ACC112 (cell line): ENCODE results near the gene ADCYAP1R1.

Source experiments
- H2AFZ ChIP-seq: fragments of 200-600 bp; sonication (generic); one replicate; pipeline ENCODE4 v1.6.0; 2017; ENCODE audit warnings: antibody characterized with exemption, low read length; ENCODE audit not compliant: unreplicated experiment
- H3K27ac ChIP-seq: fragments of 200-600 bp; sonication (generic); 2 replicates; pipeline ENCODE4 v1.5.1; 2014; ENCODE audit warnings: low read depth, mild to moderate bottlenecking, antibody characterized with exemption, low read length, moderate library complexity
- H3K27me3 ChIP-seq: fragments of 200-600 bp; sonication (generic); 2 replicates; pipeline ENCODE4 v1.6.1; 2014; ENCODE audit warnings: mild to moderate bottlenecking, antibody characterized with exemption, low read length, moderate library complexity, mixed read lengths; ENCODE audit not compliant: insufficient read depth
- H3K36me3 ChIP-seq: fragments of 200-600 bp; sonication (generic); 2 replicates; pipeline ENCODE4 v1.6.1; 2016; ENCODE audit warnings: mild to moderate bottlenecking, antibody characterized with exemption, low read length, moderate library complexity, mixed read lengths; ENCODE audit not compliant: insufficient read depth
- H3K4me1 ChIP-seq: fragments of 200-600 bp; sonication (generic); one replicate; pipeline ENCODE4 v1.6.1; 2016; ENCODE audit warnings: low read length, mixed read lengths; ENCODE audit not compliant: insufficient read depth, unreplicated experiment, control insufficient read depth
- H3K4me3 ChIP-seq: fragments of 200-600 bp; sonication (generic); 2 replicates; pipeline ENCODE4 v1.5.1; 2014; ENCODE audit warnings: mild to moderate bottlenecking, low read depth, low read length
- H3K79me2 ChIP-seq: fragments of 200-600 bp; sonication (generic); one replicate; pipeline ENCODE4 v1.6.0; 2016; ENCODE audit warnings: low read length; ENCODE audit not compliant: control insufficient read depth, unreplicated experiment, insufficient read depth

The ADCYAP1R1 gene

DNA sequence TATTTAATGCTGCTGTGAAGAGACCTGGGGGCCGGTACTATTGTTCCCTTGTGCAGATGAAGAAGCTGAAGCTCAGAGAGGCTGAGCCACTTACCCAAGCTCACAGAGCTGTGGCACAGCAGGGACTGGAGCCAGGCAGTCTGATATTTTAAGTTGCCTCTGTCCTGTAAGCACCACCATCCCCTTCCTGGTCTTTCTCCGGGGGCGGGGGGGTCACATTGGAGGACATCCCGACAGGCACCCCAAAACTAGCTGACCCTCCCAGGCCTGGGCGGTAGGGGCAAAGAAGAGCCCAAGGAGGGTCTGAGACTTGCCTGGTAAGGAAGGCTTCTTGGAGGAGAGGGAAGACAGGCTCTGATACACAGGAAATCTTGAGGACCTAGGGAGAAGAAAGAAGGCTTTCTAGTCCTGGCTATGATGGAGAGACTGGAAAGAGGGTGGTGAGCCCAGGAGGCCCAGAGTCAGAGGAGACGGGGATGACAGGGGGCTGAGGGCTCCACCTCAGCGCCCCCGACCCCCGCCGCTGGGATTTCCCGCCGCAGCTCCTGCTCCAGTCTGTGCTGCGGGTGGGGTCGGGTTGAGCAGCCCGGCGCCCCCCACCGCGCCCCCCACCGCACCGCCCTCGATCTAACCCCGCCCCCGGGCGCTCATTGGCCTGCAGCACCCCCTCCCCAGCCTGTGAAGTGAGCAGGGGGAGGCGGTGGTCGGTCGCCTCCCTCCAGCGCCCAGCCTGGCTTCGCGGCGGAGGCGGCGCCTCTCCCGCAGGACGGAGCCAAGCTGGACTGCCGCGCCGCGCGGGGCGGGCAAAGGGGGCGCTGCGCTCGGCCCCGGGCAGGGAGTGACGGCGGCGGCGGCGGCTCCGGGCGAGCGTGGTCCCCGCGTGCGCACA, at the start of gene ADCYAP1R1:
Gene ADCYAP1R1, plus strand, starts transcription at position 711 of the 889 bp plus-strand sequence. CDS start 10,957 bp downstream, outside the sequence.
- Histone ChIP-seq H3K27me3 (peaks cover 71% of the 10 kb centered on the region), H3K27ac (no peak within 1 kb of the TSS), H3K4me3 (no peak within 1 kb of the TSS), H2AFZ (no peak within 1 kb of the TSS), H3K36me3 (no peaks in the 10 kb centered on the region), H3K79me2 (no peaks in the 10 kb centered on the region), H3K4me1 (no peaks in the 10 kb centered on the region)

DNA sequence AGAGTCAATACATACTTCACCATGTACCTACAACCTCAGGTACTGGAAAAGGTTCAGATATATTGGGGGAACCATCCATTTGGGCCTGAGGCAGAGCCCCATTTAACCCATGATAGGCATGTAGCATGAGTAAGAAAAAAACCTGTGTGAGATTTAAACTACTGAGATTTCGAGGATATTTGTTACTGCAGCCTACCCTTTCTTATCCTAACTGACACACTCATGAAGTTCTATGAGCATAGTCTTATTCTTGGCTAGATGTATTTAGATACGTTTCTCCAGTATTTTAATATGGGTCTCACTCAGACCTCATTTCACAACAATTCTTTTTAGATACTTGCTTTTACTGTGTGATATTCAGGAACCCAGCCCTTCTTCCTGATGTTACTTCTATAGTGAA, 49.0 kb upstream of the ADCYAP1R1 start:
- Histone ChIP-seq H3K36me3 (no peaks in the 10 kb centered on the region), H3K27me3 (peaks cover 20% of the 10 kb centered on the region), H3K27ac (no peak overlapping the region), H3K4me3 (no peak overlapping the region), H3K79me2 (no peaks in the 10 kb centered on the region), H3K4me1 (no peaks in the 10 kb centered on the region), H2AFZ (no peak overlapping the region)

DNA sequence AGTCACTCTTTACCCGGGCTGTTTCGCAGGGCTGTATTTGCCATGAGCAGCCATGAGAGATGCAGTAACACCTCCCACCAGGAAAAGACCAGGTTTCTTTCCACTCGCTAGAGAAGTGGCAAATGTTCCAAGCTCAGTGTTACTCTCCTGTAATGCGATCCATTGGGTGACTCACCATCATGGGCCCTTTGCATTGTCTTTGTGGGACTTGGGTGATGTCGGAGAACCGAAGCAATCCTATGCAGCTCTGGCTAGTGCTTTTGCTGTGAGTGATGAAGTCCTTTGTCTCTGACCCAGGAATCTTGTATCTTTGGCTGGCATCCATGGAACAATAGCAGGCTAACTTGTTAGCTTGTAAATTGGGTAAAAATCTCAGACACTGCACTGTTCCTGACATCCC, 48.4 kb upstream of the ADCYAP1R1 start:
- no peaks in the 10 kb centered on the region for H3K79me2 ChIP-seq
- H2AFZ ChIP-seq, result no peak overlapping the region
- H3K4me1 ChIP-seq, result no peaks in the 10 kb centered on the region
- no peak overlapping the region for H3K27ac ChIP-seq
- H3K4me3 ChIP-seq, result no peak overlapping the region
- H3K27me3 ChIP-seq, result peaks cover 26% of the 10 kb centered on the region
- no peaks in the 10 kb centered on the region for H3K36me3 ChIP-seq

DNA sequence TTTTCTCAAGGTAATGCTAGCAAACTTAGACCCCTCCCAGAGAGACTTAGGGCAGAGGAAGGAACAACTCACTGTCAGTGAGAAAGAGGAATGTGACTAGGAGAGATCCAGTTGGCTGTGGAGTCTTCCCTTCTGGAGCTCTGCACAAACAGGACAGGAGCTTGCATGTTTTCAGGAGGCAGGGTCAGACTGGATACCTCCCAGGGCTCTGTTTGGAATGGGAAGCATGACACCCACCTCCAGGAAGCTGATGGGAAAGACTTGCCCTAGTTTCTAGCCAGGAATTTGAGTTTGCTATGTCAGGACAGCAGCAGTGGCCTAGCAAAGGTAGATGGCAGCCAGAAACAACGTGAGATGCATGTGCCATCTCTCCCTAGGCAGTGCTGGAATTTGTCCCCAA, 47.7 kb upstream of the ADCYAP1R1 start:
- H3K4me3 ChIP-seq, result no peak overlapping the region
- H3K36me3 ChIP-seq, result no peaks in the 10 kb centered on the region
- H3K27me3 ChIP-seq, result peaks cover 33% of the 10 kb centered on the region
- H3K4me1 ChIP-seq, result no peaks in the 10 kb centered on the region
- no peaks in the 10 kb centered on the region for H3K79me2 ChIP-seq
- no peak overlapping the region for H3K27ac ChIP-seq
- H2AFZ ChIP-seq, result no peak overlapping the region

DNA sequence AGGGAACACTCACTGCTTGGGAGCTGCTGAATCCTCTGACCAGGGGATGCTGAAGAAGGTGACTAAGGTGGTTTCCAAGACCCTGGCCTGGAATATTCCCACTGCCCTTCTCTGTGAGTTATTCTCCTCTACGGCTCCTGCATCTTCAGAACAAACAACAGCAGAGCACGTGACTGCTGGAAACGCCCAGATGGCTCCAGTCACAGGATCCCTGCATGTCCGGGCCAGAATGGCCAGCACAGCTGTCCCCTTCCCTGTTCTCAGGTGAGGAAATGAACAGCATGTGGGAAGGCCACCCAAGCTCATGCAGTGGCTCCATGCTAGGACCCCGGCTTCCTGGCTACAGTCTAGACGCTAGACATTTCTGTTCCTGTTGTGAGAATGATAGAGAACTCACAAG, 45.3 kb upstream of the ADCYAP1R1 start:
- no peaks in the 10 kb centered on the region for H3K4me1 ChIP-seq
- no peaks in the 10 kb centered on the region for H3K79me2 ChIP-seq

DNA sequence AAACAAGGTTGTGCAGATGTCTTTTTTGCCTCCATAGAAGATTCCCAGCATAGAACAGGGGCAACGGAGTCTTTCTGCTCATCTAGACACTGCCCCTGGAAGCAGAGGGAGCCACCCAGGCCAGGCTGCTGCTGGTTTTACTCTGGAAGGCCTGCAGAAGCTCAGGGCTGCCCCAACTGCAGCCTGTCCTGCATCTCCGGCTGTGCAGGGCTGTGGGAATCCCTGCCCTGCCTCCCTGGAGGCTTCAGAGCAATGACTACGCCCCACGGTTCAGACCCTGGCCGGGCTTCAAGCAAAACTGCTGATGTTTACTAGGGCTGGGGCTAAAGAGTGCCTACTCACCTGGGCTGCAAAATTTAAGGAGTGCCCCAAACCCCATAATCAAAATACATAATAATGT, 44.5 kb upstream of the ADCYAP1R1 start:
- Histone ChIP-seq H3K27me3 (peaks cover 57% of the 10 kb centered on the region), H3K27ac (no peak overlapping the region), H3K4me3 (no peak overlapping the region), H3K4me1 (no peaks in the 10 kb centered on the region), H2AFZ (no peak overlapping the region), H3K79me2 (no peaks in the 10 kb centered on the region), H3K36me3 (no peaks in the 10 kb centered on the region)

More for the DNA sequence above, 45.3 kb upstream of the ADCYAP1R1 start:
- peaks cover 57% of the 10 kb centered on the region for H3K27me3 ChIP-seq
- H2AFZ ChIP-seq, result no peak overlapping the region
- no peak overlapping the region for H3K27ac ChIP-seq
- H3K4me3 ChIP-seq, result no peak overlapping the region
- H3K36me3 ChIP-seq, result no peaks in the 10 kb centered on the region

DNA sequence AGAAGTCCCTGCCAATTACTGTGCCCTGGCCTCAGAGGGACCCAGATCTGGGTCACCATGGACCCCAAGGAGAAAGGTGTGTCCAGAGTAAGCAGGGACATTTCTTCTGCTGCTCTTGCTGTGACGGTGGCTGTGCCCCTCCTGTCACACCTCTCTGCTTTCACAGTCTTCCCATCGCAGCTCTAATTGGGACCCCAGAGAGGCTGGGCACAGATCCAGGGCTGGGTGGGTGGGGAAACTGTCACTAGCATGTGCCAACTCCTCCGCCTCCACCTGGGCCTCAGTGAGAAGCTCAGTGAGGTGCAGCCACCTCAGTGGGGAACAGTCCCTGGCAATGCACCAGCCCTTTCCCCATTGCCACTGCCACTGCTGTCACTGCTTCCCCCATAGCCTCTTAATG, 37.3 kb upstream of the ADCYAP1R1 start:
- no peaks in the 10 kb centered on the region for H3K79me2 ChIP-seq
- H3K4me1 ChIP-seq, result no peaks in the 10 kb centered on the region
- peaks cover 43% of the 10 kb centered on the region for H3K27me3 ChIP-seq
- H3K27ac ChIP-seq, result no peak overlapping the region
- H3K4me3 ChIP-seq, result no peak overlapping the region
- no peak overlapping the region for H2AFZ ChIP-seq
- no peaks in the 10 kb centered on the region for H3K36me3 ChIP-seq

DNA sequence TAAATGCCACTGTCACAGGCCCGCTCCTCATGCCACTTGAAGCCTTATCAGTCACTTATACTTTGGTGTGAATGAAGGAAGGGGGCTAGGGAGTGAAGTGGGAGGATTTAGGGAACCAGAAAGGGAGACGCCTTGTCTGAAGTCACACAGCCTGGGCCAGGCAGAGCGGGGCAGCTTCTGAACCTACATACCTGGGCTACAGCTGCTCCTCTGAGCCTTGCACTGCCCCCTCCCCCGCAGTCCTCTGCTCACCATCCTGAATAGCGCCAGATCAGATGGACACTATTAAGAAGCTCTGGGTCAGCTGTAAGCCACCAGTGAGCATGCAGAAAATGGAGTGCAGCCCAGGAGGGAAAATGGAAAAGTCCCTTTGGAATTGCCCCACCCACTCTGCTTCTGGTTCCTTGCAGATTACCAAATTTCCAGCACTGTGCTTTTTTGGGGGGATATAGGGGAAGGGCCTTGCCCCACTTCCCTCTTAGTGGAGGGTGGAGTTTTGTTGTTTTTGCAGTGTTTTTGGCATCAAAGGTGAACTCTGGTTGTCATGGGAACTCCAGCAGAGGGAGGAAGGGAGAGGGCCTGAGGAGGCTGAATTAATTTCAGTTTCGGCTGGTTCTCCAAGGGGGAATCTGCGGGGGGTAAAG, 35.0 kb upstream of the ADCYAP1R1 start:
- H3K79me2 ChIP-seq, result no peaks in the 10 kb centered on the region
- H2AFZ ChIP-seq, result no peak overlapping the region
- H3K4me3 ChIP-seq, result no peak overlapping the region
- no peak overlapping the region for H3K27ac ChIP-seq
- H3K27me3 ChIP-seq, result peaks cover 24% of the 10 kb centered on the region
- no peaks in the 10 kb centered on the region for H3K4me1 ChIP-seq
- H3K36me3 ChIP-seq, result no peaks in the 10 kb centered on the region

DNA sequence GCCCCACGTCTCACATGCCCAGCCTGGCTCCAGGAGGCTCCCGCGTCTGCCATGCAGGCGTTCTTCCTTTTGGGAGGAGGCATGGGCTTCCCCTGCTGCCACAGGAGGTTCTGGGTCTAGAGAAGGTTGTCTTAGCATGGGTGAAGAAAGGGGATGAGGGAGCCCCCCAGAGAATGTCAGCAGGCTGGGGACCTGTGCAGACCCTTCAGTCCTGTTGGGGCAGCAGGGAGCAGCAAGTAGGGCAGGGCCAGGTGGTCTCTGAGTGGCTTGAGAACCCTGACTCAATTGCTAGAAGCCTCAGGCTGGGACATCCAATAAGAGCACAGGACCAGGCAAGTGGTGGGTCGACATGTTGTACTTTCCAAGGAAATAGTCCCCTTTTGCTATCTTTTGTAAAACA, 34.4 kb upstream of the ADCYAP1R1 start:
- H3K4me1 ChIP-seq, result no peaks in the 10 kb centered on the region
- no peak overlapping the region for H3K27ac ChIP-seq
- no peaks in the 10 kb centered on the region for H3K79me2 ChIP-seq
- H3K4me3 ChIP-seq, result no peak overlapping the region
- H2AFZ ChIP-seq, result no peak overlapping the region
- no peaks in the 10 kb centered on the region for H3K36me3 ChIP-seq
- H3K27me3 ChIP-seq, result peaks cover 23% of the 10 kb centered on the region

DNA sequence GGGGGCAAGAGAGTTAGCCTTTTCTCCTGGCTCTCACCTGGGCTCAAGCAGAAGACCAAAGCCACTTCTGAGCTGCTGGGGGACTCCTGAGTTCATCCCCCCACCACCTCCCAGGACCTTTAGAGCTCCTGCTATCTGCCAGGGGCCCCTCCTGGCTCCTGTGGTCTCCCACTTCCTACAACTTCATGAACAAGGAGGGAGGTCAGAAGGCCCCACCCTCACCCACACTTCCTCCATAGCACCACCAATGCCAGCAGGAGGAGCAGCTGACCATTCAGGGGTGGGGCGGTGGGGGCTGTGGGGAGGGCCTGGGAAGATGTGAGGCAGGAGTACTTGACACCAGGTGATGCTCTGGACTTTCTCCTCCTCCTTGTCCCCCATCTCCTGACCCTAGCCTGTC, 32.6 kb upstream of the ADCYAP1R1 start:
- Histone ChIP-seq H3K27me3 (peaks cover 15% of the 10 kb centered on the region), H3K4me1 (no peaks in the 10 kb centered on the region), H3K27ac (no peak overlapping the region), H3K79me2 (no peaks in the 10 kb centered on the region), H2AFZ (no peak overlapping the region), H3K36me3 (no peaks in the 10 kb centered on the region), H3K4me3 (no peak overlapping the region)

DNA sequence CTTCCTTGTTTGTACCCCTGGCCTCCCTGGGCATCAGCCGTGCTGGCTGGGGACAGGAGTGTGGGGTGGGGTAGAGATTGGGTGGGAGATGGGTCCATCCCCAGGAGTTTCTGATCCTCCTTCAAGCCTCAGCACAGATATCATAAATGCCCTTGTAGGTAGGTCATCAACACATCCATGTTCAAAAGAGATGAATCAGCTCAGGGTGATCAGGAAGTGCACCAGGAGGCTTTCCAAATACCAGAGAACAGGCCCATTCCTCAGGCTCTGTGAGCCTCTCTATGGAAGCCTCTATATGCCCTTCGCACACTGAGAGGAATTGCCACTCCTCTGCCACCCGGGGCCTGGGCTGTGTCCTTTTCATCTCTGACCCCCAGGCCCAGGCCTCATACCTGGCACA, 31.9 kb upstream of the ADCYAP1R1 start:
- Histone ChIP-seq H3K4me1 (no peaks in the 10 kb centered on the region), H3K27ac (no peak overlapping the region), H3K27me3 (peaks cover 16% of the 10 kb centered on the region), H2AFZ (no peak overlapping the region), H3K4me3 (no peak overlapping the region), H3K79me2 (no peaks in the 10 kb centered on the region), H3K36me3 (no peaks in the 10 kb centered on the region)
